Esophagus squamous epithelium (tissue), 5 donors: Measurements from ENCODE around the gene DOK5. TPM values are rescaled to one million over a fixed set of nuclear protein-coding genes. Genes with fewer than 3 reads are reported as not detected.

Experiments used
- DNase-seq: peaks from one replicate; lab custom pipeline; 2025; lab: John Stamatoyannopoulos, UW
- H3K27ac ChIP-seq, 4 donors: fragments of 200-600 bp; sonication (generic); one replicate each; pipeline ENCODE4 v1.5.1; 2016 to 2019; ENCODE audit warnings: mild to moderate bottlenecking in 1 of 4
- H3K27me3 ChIP-seq, 4 donors: fragments of 200-600 bp; sonication (generic); 1 replicate in 3 of 4; 2 replicates in 1 of 4; pipeline versions ENCODE4 v1.5.1 to v1.6.0; 2017 to 2021; ENCODE audit warnings: antibody characterized with exemption in 1 of 4
- H3K36me3 ChIP-seq, 3 donors: fragments of 200-600 bp; sonication (generic); one replicate each; pipeline ENCODE4 v1.5.1; 2016 to 2019
- H3K4me1 ChIP-seq, 3 donors: fragments of 200-600 bp; sonication (generic); one replicate each; pipeline ENCODE4 v1.5.1; 2017 to 2019
- H3K4me3 ChIP-seq, 4 donors: fragments of 200-600 bp; sonication (generic); 1 replicate in 3 of 4; 2 replicates in 1 of 4; pipeline ENCODE4 v1.5.1; 2016 to 2019; ENCODE audit warnings: mild to moderate bottlenecking in 2 of 4, moderate library complexity in 1 of 4
- H3K9me3 ChIP-seq, 3 donors: fragments of 200-600 bp; sonication (generic); one replicate each; pipeline ENCODE4 v1.5.1; 2016 to 2019
- CTCF ChIP-seq, 6 experiments: fragments of 450-650 bp in 4 of 6; fragments of 200-600 bp in 2 of 6; sonication (generic) in 2 of 6; IDR thresholded peaks; one replicate each; pipeline ENCODE4 v1.5.1; 2016 to 2019; ENCODE audit warnings: antibody characterized with exemption in 6 of 6, mild to moderate bottlenecking in 4 of 6, moderate library complexity in 4 of 6
- POLR2A ChIP-seq, 4 donors: fragments of 450-650 bp; IDR thresholded peaks; one replicate each; pipeline ENCODE4 v1.6.1; 2017; ENCODE audit warnings: antibody characterized with exemption in 4 of 4, mild to moderate bottlenecking in 4 of 4, moderate library complexity in 3 of 4
- WGBS, 2 donors: methylation state at CpG; one replicate each; pipeline ENCODE4 v1.1.5; 2018; 5-methylcytosine and 5-hydroxymethylcytosine counted together
- intact Hi-C: fragments of 100-400 bp; cut with DNase I; formaldehyde crosslinking; loops from one replicate; pipeline ENCODE4 v1.15.0; 2022
- total RNA-seq, 4 donors: library from RNA; depleted of rRNA; stranded (reverse); fragments of >200 nt; gene quantifications; one replicate each; pipeline ENCODE4 v1.1.0, GENCODE V29; 2016
- donor health status: DM: yes; HTN: yes; CAD: no.

The DOK5 gene
- total RNA-seq, 4 donors from 2014 or later = 0.38 to 1.3 TPM; not detected in 2

GRCh38 chr20:54526801-54527200 is 51.4 kb downstream of the DOK5 start:
- H3K4me1 ChIP-seq = no peaks in the 10 kb centered on the region
- WGBS, 2 donors = 50 to 56% methylated on average over 1 of the region's 1 CpG

GRCh38 chr20:54532573-54532972 is 57.2 kb downstream of the DOK5 start:
- Histone ChIP-seq H3K4me3 (no peak overlapping the region), H3K27ac (no peak overlapping the region), H3K9me3 (peaks cover 0 to 3% (median 0%) of the 10 kb centered on the region in 3 donors), H3K27me3 (no peaks in the 10 kb centered on the region), H3K36me3 (no peaks in the 10 kb centered on the region), H3K4me1 (peaks cover 0 to 5% (median 0%) of the 10 kb centered on the region in 3 donors)
- intact Hi-C loops = no loop called here
- 45 to 50% methylated on average over 3 of the region's 3 CpGs for WGBS, 2 donors
- TF ChIP-seq POLR2A (IDR thresholded peaks at IDR 0.05) (no peak), CTCF (IDR thresholded peaks at IDR 0.05) (no peak)
- no peak for DNase-seq

More at GRCh38 chr20:54526801-54527200, 51.4 kb downstream of the DOK5 start:
- intact Hi-C loops = no loop called here
- no peak overlapping the region for H3K27ac ChIP-seq
- no peaks in the 10 kb centered on the region for H3K27me3 ChIP-seq
- DNase-seq = no peak
- H3K4me3 ChIP-seq = no peak overlapping the region
- no peaks in the 10 kb centered on the region for H3K36me3 ChIP-seq
- no peak for TF ChIP-seq POLR2A (IDR thresholded peaks at IDR 0.05)
- TF ChIP-seq CTCF (IDR thresholded peaks at IDR 0.05) = no peak
- H3K9me3 ChIP-seq = peaks cover 0 to 3% (median 0%) of the 10 kb centered on the region in 3 donors

GRCh38 chr20:54534101-54534500 is 58.7 kb downstream of the DOK5 start:
- H3K27me3 ChIP-seq = no peaks in the 10 kb centered on the region
- TF ChIP-seq CTCF (IDR thresholded peaks at IDR 0.05) (no peak), POLR2A (IDR thresholded peaks at IDR 0.05) (no peak)
- peaks cover 0 to 5% (median 0%) of the 10 kb centered on the region in 3 donors for H3K4me1 ChIP-seq
- no peak for DNase-seq
- H3K9me3 ChIP-seq = peaks cover 0 to 6% (median 4%) of the 10 kb centered on the region in 3 donors
- intact Hi-C loops = no loop called here
- H3K36me3 ChIP-seq = no peaks in the 10 kb centered on the region
- no peak overlapping the region for H3K27ac ChIP-seq
- H3K4me3 ChIP-seq = no peak overlapping the region
- 84 to 95% methylated on average over 2 to 4 of the region's 4 CpGs for WGBS, 2 donors

GRCh38 chr20:54535033-54535432 is 59.6 kb downstream of the DOK5 start:
- H3K36me3 ChIP-seq = no peaks in the 10 kb centered on the region

GRCh38 chr20:54535746-54536145 is 60.4 kb downstream of the DOK5 start:
- peaks cover 0 to 5% (median 0%) of the 10 kb centered on the region in 3 donors for H3K4me1 ChIP-seq
- no peaks in the 10 kb centered on the region for H3K27me3 ChIP-seq
- H3K9me3 ChIP-seq = peaks cover 0 to 4% (median 3%) of the 10 kb centered on the region in 3 donors
- no peak for TF ChIP-seq POLR2A (IDR thresholded peaks at IDR 0.05)
- TF ChIP-seq CTCF (IDR thresholded peaks at IDR 0.05) = no peak
- H3K4me3 ChIP-seq = no peak overlapping the region
- DNase-seq = no peak
- H3K36me3 ChIP-seq = no peaks in the 10 kb centered on the region
- intact Hi-C loops = no loop called here
- no peak overlapping the region for H3K27ac ChIP-seq

More at GRCh38 chr20:54535033-54535432, 59.6 kb downstream of the DOK5 start:
- intact Hi-C loops = no loop called here
- H3K9me3 ChIP-seq = peaks cover 0 to 6% (median 4%) of the 10 kb centered on the region in 3 donors
- H3K27me3 ChIP-seq = no peaks in the 10 kb centered on the region
- TF ChIP-seq CTCF (IDR thresholded peaks at IDR 0.05) = no peak
- no peak for TF ChIP-seq POLR2A (IDR thresholded peaks at IDR 0.05)
- no peak for DNase-seq
- H3K4me3 ChIP-seq = no peak overlapping the region
- 22 to 28% methylated on average over 2 of the region's 2 CpGs for WGBS, 2 donors
- no peak overlapping the region for H3K27ac ChIP-seq
- peaks cover 0 to 5% (median 0%) of the 10 kb centered on the region in 3 donors for H3K4me1 ChIP-seq
